ENCODE results near the gene CTNND2. TPM values are rescaled to one million over a fixed set of nuclear protein-coding genes. Genes with fewer than 3 reads are reported as not detected.
A peak's percentile ranks its signal among the peaks of the same experiment; 100 is the strongest.

The CTNND2 gene
- total RNA-seq, 6 donors from 2014 or later: 1.1 to 12.4 (median 3.2) TPM

GRCh38 chr5:11790201-11790600 lies 114.0 kb downstream of the CTNND2 start:
- 40 to 43% methylated on average over 2 of the region's 2 CpGs for WGBS, 2 donors
- no peaks in the 10 kb centered on the region for H3K4me1 ChIP-seq
- no peak for DNase-seq
- H3K4me3 ChIP-seq: no peak overlapping the region
- TF ChIP-seq, protein P1, sequence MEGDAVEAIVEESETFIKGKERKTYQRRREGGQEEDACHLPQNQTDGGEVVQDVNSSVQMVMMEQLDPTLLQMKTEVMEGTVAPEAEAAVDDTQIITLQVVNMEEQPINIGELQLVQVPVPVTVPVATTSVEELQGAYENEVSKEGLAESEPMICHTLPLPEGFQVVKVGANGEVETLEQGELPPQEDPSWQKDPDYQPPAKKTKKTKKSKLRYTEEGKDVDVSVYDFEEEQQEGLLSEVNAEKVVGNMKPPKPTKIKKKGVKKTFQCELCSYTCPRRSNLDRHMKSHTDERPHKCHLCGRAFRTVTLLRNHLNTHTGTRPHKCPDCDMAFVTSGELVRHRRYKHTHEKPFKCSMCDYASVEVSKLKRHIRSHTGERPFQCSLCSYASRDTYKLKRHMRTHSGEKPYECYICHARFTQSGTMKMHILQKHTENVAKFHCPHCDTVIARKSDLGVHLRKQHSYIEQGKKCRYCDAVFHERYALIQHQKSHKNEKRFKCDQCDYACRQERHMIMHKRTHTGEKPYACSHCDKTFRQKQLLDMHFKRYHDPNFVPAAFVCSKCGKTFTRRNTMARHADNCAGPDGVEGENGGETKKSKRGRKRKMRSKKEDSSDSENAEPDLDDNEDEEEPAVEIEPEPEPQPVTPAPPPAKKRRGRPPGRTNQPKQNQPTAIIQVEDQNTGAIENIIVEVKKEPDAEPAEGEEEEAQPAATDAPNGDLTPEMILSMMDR (IDR thresholded peaks at IDR 0.05): no peak
- TF ChIP-seq POLR2AphosphoS5 (IDR thresholded peaks at IDR 0.05) (no peak), POLR2A (IDR thresholded peaks at IDR 0.05) (no peak), EP300 (IDR thresholded peaks at IDR 0.05) (no peak)
- no peak overlapping the region for H3K27ac ChIP-seq
- no peaks in the 10 kb centered on the region for H3K27me3 ChIP-seq
- no peaks in the 10 kb centered on the region for H3K9me3 ChIP-seq
- ATAC-seq (ENCODE audit: low FRiP score in 2 of 2): no peak
- no peaks in the 10 kb centered on the region for H3K36me3 ChIP-seq

GRCh38 chr5:11785771-11786352 lies 118.4 kb downstream of the CTNND2 start:
- DNase-seq (peak in 1 of 2 donors; percentile 24), ATAC-seq (ENCODE audit: low FRiP score in 2 of 2) (no peak)
- Histone ChIP-seq H3K27ac (no peak overlapping the region), H3K4me1 (no peaks in the 10 kb centered on the region), H3K9me3 (peaks cover 0 to 3% (median 0%) of the 10 kb centered on the region in 4 donors), H3K4me3 (no peak overlapping the region), H3K36me3 (no peaks in the 10 kb centered on the region), H3K27me3 (no peaks in the 10 kb centered on the region)
- WGBS, 2 donors: 89 to 91% methylated on average over 6 of the region's 6 CpGs
- TF ChIP-seq EP300 (IDR thresholded peaks at IDR 0.05) (no peak), POLR2AphosphoS5 (IDR thresholded peaks at IDR 0.05) (no peak), POLR2A (IDR thresholded peaks at IDR 0.05) (no peak)
- TF ChIP-seq, protein P1 (IDR thresholded peaks at IDR 0.05): no peak

GRCh38 chr5:11780641-11781345 lies 123.5 kb downstream of the CTNND2 start:
- Histone ChIP-seq H3K36me3 (no peaks in the 10 kb centered on the region), H3K27ac (no peak overlapping the region), H3K9me3 (peaks cover 0 to 3% (median 0%) of the 10 kb centered on the region in 4 donors), H3K27me3 (no peaks in the 10 kb centered on the region), H3K4me3 (no peak overlapping the region), H3K4me1 (no peaks in the 10 kb centered on the region)
- ATAC-seq (ENCODE audit: low FRiP score in 2 of 2) (no peak), DNase-seq (no peak)
- TF ChIP-seq POLR2A (IDR thresholded peaks at IDR 0.05): no peak
- TF ChIP-seq EP300 (IDR thresholded peaks at IDR 0.05): no peak
- TF ChIP-seq, protein P1 (IDR thresholded peaks at IDR 0.05): no peak
- TF ChIP-seq POLR2AphosphoS5 (IDR thresholded peaks at IDR 0.05): no peak
- 88 to 92% methylated on average over 4 of the region's 4 CpGs for WGBS, 2 donors

DNA sequence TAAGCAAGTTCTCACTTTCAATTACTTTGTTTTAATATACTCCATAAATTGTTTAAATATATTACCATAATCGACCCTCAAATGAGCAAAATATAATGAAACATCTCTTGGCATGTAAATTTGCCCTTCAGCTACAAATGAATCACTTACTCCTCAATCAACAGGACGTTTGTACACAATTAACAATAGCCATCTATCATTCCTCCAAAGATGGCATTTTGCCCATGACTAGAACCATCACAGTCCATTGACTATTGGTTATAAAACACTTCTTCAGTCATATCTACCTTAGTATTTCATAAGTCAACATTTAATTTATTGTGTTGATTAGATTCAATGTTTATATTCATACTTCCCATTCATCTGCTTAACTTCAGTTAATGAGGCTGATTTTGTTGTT lies 127.2 kb downstream of the CTNND2 start:
- no peak overlapping the region for H3K4me3 ChIP-seq
- H3K9me3 ChIP-seq: no peaks in the 10 kb centered on the region
- no peak overlapping the region for H3K27ac ChIP-seq
- no peaks in the 10 kb centered on the region for H3K27me3 ChIP-seq
- no peak for TF ChIP-seq POLR2A (IDR thresholded peaks at IDR 0.05)
- no peak for TF ChIP-seq EP300 (IDR thresholded peaks at IDR 0.05)
- TF ChIP-seq, protein P1 (IDR thresholded peaks at IDR 0.05): no peak
- TF ChIP-seq POLR2AphosphoS5 (IDR thresholded peaks at IDR 0.05): no peak
- DNase-seq (no peak), ATAC-seq (ENCODE audit: low FRiP score in 2 of 2) (no peak)
- 46 to 48% methylated on average over 2 of the region's 2 CpGs for WGBS, 2 donors
- no peaks in the 10 kb centered on the region for H3K36me3 ChIP-seq
- H3K4me1 ChIP-seq: no peaks in the 10 kb centered on the region
